Glomerular visceral epithelial cell (primary cell): ENCODE measurements around the gene IFT22.
A peak's percentile ranks its signal among the peaks of the same experiment; 100 is the strongest.
"Not testable (repeated sequence)": the region's sequence is repeated elsewhere in the genome, so short reads cannot be mapped to it uniquely, and the experiment has no call there.

Source experiments
- DNase-seq: peaks from one replicate; pipeline ENCODE4 v3.0.0-alpha.2; 2016; ENCODE audit errors: extremely low spot score

The IFT22 gene

GRCh38 chr7:101321491-101322401, at the start of gene IFT22:
Gene IFT22 (minus strand): TSS chr7:101321812. CDS start chr7:101321709, 103 bp downstream.
- DNase-seq = peak; percentile 91

- DNase-seq = no peak
Observed at GRCh38 chr7:101370836-101371235, 49.2 kb upstream of the IFT22 start.

DNA sequence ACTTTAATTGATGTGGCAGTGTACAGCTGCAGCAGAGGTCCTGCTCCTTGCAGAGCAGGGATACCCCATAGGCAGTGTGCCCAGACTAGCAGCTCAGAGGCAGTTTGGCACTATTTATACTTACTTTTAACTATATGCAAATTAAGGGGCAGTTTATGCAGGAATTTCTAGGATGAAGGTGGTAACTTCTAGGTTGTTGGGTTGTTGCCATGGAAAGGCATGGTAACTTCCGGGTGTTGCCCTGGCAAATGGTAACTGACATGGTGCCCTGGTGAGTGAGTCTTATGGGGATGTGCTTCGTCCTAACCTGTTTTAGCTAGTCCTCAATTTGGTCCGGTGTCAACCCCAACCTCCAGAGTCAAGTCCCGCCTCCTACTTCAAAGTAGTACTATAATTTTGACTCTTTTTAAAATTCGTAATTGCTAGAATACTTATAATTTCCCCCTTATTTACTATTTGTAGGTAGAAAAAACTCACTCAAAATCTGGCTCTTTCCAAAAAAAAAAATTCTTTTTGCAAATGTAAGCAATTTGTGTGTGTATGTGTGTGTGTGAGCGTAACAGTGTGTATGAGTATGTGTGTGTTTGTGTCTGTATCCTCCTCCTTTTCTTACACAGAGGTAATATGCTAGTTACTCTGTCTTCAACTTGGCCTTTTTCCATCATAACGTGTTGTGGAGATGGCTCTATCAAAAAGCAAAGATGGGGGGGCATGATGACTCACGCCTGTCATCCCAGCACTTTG, 47.0 kb upstream of the IFT22 start:
- no peak for DNase-seq

DNA sequence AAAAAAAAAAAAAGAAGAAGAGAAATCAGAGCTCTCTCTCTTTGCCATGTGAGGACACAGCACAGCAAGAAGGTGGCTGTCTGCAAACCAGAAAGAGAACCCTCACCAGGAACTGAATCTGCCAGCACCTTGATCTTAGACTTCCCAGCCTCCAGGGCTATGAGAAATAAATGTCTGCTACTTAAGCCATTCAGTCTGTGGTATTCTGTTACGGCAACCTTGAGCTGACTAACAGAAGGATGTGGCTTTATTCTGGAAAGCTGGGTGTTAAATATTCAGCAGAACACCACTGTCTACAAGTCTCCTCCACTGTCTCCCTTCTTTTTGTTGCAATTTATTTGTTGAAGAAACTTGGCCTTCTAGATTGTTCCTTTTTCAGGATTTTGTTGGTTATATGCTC, 46.1 kb upstream of the IFT22 start:
- no peak for DNase-seq

- no peak for DNase-seq
Observed at GRCh38 chr7:101365956-101366355, 44.3 kb upstream of the IFT22 start.

DNA sequence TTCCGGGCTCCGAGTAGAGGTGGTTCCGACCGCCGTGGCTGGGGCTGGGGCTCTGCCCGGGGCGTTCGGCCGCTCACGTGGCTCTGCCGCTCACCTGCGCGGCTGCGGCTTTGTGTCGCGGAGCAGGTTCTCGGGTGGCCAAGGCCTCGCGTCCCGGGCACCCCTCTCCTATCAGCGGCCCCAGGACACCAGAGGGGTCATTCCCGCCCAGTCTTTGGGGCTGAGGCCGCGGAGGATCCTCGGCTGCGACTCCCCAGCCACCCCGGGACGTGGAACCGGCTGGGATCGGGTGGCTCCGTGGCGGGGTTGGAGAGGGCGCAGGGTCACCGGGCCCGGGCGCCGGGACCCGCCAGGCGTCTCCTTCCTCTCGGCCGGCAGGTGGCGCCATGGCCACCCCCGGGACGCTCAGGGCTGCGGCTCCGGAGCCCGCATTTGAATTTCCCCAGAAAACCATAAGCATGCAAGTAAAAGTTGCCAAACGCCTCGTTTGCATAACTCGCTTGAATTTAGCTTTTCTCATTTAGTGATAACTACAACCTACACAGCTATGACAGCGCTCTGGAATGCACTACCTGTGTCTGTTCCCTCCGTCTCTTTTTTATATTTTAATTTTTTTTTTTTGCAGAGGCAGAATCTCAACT, 42.2 kb upstream of the IFT22 start:
- peak; percentile 59 for DNase-seq

GRCh38 chr7:101363196-101363733, 41.7 kb upstream of the IFT22 start:
- DNase-seq = no peak

DNA sequence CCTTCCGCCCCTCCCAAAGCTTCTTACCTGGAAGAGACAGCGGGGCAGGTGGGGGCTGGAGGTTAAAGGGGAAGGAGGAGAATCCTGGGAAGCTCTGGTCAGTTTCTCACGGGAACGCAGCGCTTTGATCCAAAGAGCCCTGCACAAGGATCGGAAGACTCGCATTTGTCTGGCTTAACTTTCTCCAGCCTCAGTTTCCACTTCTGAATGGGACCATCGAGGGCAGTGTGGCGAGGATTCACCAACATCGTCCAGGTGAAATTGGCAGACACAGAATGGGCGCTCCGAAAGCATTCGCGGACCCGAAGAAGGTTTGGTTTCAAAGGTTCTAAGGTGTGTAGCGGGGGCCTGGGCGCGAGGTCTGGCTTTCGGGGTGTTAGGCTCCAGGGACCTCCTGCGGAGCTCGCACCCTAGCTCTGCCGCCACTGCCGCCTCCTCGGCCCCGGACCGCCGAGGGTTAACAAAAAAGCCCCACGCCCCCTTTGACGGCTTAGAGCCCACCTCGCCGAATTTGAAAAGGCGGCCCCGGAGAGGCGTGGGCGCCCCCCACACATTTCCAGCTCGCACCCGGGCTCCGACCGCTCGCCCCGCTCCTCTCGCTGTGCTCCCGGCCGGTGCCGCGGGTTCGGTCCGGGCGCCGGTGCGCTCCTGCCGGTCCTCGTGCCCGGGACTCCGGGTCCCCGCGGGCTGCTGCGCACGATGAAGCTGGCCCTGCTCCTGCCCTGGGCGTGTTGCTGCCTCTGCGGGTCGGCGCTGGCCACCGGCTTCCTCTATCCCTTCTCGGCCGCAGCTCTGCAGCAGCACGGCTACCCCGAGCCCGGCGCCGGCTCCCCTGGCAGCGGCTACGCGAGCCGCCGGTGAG, 41.0 kb upstream of the IFT22 start, which contains the start of gene COL26A1:
COL26A1 (plus strand) TSS at position 542 of the 862 bp plus-strand sequence; CDS start at position 700, 158 bp downstream.
- peak; percentile 9 for DNase-seq

DNA sequence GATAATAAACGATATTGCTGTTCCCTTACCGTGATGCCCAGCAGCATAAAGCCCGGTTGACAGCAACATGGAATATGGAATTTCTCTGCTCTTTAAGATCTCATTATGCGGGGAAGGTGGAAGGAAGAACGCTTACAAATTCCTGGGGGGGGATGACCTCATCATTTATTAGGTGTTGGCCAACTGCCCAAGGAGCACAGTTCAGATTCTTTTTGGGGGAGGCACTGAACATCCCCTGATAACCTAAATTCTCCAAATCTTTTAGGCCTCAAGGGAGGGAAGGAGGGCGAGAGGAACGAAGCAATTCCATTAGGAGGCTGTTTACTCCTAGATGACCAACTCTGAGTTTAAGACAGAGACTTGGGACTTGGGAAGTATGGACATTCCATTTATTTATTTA, 35.8 kb upstream of the IFT22 start:
- no peak for DNase-seq

DNA sequence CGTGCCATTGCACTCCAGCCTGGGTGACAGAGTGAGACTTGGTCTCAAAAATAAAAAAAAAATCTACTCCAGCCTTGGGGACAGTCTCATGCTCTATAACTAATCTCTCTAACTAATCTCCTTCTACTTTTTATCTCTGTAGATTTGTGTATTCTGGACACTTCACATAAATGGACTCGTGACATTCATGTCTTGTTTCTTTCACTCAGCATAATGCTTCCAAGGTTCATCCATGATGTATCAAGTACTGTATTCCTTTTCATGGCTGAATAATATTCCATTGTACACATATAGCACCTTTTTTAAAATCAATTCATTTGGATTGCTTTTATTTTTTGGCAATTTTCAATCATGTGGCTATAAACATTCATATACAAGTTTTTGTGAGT, 31.3 kb upstream of the IFT22 start:
- DNase-seq = no peak

GRCh38 chr7:101349300-101349699, 27.7 kb upstream of the IFT22 start:
- DNase-seq = not testable (repeated sequence)

- DNase-seq = not testable (repeated sequence)
Observed at GRCh38 chr7:101348456-101349067, 26.9 kb upstream of the IFT22 start.

- no peak for DNase-seq
Observed at GRCh38 chr7:101347477-101347876, 25.9 kb upstream of the IFT22 start.

DNA sequence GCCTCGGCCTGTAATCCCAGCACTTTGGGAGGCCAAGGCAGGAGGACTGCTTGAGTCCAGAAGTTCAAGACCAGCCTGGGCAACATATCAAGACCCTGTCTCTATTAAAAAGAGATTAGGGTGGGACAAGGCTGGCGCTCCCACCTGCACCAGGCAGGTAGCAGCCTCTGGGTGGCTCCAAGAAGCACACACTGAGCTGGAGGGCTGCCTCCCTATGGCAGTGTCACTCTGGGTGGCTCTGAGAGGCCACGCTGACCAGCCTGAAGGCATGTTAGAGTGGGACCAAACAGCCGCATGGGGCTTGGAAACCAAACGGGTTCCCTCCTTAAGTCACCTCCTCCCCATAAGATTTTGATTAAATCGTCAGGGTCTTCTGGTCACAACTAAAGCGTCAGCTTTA, 21.3 kb upstream of the IFT22 start:
- no peak for DNase-seq

DNA sequence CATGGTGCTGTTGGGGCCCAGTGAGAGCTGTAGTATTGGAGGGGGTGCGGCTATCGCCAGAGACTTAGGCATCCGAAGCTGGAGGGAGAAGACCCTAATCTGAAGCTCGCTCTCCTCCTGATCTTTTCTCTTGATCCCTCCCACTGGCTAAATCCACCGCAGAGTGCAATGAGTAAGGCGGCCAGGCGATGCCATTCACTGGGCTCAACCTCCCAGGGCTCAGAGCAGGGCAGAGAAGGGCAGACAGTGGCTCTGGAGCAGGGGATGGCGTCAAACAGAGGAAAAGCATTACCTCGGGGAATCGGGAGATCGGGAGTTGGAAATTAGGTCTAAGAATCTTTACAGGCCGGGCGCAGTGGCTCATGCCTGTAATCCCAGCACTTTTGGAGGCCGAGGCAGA, 18.8 kb upstream of the IFT22 start:
- DNase-seq = no peak

- no peak for DNase-seq
Observed at GRCh38 chr7:101333912-101334311, 12.3 kb upstream of the IFT22 start.

DNA sequence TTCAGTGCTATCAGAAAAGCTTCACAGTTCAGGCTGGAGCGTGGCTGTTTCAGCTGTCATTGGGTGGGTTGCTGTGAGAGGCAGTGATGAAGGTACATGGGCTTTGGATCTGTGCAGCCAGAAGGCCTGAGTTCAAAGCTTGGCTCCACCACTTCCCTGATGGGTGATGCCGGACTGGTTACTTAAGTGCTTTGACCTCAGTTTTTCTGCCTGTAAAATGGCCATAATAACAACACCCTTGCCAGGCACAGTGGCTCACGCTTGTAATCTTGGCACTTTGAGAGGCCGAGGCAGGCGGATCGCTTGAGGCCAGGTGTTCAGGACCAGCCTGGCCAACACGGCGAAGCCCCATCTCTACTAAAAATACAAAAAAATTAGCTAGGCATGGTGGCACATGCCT, 10.4 kb upstream of the IFT22 start:
- no peak for DNase-seq

DNA sequence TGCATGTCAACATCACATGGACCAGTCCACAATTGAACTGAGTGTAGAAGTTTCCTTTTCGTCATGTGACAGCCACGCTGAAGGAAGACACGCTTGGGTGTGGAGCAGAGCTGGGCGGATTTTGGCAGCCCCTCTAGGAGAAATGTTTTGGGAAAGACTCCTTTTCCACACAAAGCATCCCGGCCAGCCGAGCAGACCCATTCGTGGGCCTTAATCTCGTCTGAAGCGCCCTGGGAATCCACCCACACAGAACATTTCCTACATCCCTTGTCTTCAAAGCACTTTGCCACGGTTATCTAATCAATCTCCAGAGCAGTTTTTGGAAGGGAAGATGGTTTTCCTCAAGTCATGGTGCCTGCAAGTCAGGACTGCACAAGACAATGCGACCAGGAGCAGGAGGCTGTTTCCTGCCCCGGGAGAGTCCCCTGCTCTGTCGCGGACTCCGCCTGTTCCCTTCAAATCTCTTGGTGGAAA, 8.4 kb upstream of the IFT22 start:
- no peak for DNase-seq

DNA sequence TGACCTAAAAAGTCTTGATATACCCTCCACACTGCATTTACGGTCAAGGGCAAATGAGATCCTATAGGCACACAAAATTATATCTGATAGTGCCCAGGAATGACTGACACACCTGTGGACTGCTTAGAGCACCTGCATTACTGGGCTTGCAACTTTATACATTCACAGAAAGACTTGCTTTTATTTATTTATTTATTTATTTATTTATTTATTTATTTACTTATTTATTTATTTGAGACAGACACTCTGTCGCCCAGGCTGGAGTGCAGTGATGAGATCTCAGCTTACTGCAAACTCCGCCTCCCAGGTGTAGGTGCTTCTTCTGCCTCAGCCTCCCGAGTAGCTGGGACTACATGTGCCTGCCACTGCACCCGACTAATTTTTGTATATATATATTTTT, 6.5 kb upstream of the IFT22 start:
- DNase-seq = no peak

DNA sequence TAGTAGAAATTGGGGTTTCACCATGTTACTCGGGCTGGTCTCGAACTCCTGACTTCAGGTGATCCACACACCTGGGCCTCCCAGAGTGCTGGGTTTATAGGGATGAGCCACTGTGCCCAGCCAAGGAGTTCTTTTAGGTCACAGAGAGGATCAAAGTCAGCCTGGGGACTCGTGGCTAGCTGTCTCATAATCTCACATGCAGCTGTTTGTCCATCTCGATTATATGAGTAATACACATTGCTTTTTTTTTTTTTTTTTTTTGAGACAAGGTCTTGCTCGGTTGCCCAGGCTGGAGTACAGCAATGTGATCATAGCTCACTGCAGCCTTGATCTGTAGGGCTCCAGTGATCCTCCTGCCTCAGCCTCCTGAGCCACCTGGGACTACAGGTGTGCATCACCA, 2.2 kb downstream of the IFT22 start:
- DNase-seq = no peak

GRCh38 chr7:101315336-101315735, 6.3 kb downstream of the IFT22 start:
- DNase-seq = peak; percentile 26
